Testis (tissue), 3 donors: ENCODE results near the gene KDM1B. TPM values are rescaled to one million over a fixed set of nuclear protein-coding genes. Genes with fewer than 3 reads are reported as not detected.
"Not testable (repeated sequence)": the region's sequence is repeated elsewhere in the genome, so short reads cannot be mapped to it uniquely, and the experiment has no call there.

Experiments used
- DNase-seq: peaks from one replicate; pipeline ENCODE4 v3.0.0-alpha.2; 2019
- H3K27ac ChIP-seq, 2 donors: fragments of 200-600 bp; sonication (generic); one replicate each; pipeline ENCODE4 v1.5.1; 2019
- H3K27me3 ChIP-seq: fragments of 200-600 bp; sonication (generic); one replicate; pipeline ENCODE4 v1.5.1; 2019
- H3K36me3 ChIP-seq: fragments of 200-600 bp; sonication (generic); one replicate; pipeline ENCODE4 v1.5.1; 2017; ENCODE audit warnings: low read depth; ENCODE audit errors: missing control alignments
- H3K4me1 ChIP-seq: fragments of 200-600 bp; sonication (generic); one replicate; pipeline ENCODE4 v1.5.1; 2019
- H3K4me3 ChIP-seq, 2 donors: fragments of 200-600 bp; sonication (generic); one replicate each; pipeline ENCODE4 v1.5.1; 2017 to 2019
- H3K9me3 ChIP-seq: fragments of 200-600 bp; sonication (generic); one replicate; pipeline ENCODE4 v1.5.1; 2017
- POLR2A ChIP-seq: fragments of 450-650 bp; IDR thresholded peaks from one replicate; pipeline ENCODE4 v1.6.1; 2017; ENCODE audit warnings: antibody characterized with exemption, mild to moderate bottlenecking, moderate library complexity
- WGBS, 2 donors: methylation state at CpG; one replicate each; pipeline ENCODE4 v1.1.5; 2018; 5-methylcytosine and 5-hydroxymethylcytosine counted together
- intact Hi-C: fragments of 100-400 bp; cut with DNase I; formaldehyde crosslinking; loops from one replicate; pipeline ENCODE4 v1.15.1; 2023; ENCODE audit warnings: low total_unique reads
- polyA plus RNA-seq: library from polyadenylated mRNA; stranded (reverse); fragments of 350-450 nt; fragmentation: Illumina TruSeq; extraction: RNeasy Lipid Tissue Mini Kit (QIAGEN cat#74804); gene quantifications from one replicate; pipeline ENCODE4 v1.2.3, GENCODE V29; 2014; ENCODE audit warnings: low read depth, low replicate concordance; ENCODE audit not compliant: insufficient read depth
- total RNA-seq, 2 donors: library from RNA; depleted of rRNA; stranded (reverse); fragments of >200 nt; gene quantifications; one replicate each; pipeline ENCODE4 v1.2.3, GENCODE V29; 2016
- TF ChIP-seq, protein P1 (sequence below), 3 experiments: fragments of 450-650 bp in 2 of 3; fragments of 200-600 bp in 1 of 3; sonication (generic) in 1 of 3; IDR thresholded peaks; one replicate each; pipeline ENCODE4 v1.5.1; 2016 to 2019; ENCODE audit warnings: antibody characterized with exemption in 3 of 3, mild to moderate bottlenecking in 2 of 3, moderate library complexity in 1 of 3

Gene KDM1B
- total and polyA plus RNA-seq, 3 donors from 2014 or later: 32.1 to 41.1 (median 38.1) TPM

DNA sequence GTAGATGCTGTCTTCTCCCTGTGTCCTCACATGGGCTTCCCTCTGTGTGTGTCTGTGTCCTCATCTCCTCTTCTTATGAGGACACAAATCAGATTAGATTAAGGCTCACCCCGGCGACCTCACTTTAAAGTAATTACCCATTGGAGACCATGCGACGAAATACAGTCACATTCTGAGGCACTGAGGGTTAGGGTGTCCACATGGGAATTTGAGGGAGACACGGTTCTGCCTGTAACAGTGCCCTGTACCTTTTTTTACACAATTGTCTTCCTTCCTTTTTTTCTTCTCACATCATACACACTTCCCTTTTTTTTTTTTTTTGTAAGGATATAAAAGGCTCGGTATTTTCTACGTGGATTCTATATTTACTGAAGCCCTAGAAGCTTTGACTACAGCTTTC is 60.2 kb downstream of the KDM1B start:
- WGBS, 2 donors: 79 to 87% methylated on average over 7 of the region's 7 CpGs

DNA sequence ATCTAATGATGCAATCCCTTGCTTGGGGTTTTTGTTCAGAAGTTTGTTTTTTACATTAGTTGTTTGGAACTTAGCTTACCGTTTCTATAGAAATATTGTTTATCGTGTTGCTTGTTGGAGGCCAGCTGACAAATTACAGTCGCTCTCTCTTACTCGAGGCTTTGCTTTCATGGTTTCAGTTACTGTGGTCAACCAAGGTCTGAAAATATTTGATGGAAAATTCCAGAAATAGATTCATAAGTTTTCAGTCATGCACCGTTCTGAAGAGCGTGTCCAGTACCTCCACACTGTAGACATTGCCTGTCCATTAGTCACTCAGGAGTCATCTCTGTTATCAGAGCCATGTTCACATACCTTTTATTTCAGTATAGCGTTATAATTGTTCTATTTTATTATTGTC is 61.2 kb downstream of the KDM1B start:
- H3K27ac ChIP-seq: no peak overlapping the region
- intact Hi-C loops: no loop called here
- WGBS, 2 donors: 84 to 93% methylated on average over 7 of the region's 7 CpGs
- no peak for TF ChIP-seq POLR2A
- TF ChIP-seq, protein P1, sequence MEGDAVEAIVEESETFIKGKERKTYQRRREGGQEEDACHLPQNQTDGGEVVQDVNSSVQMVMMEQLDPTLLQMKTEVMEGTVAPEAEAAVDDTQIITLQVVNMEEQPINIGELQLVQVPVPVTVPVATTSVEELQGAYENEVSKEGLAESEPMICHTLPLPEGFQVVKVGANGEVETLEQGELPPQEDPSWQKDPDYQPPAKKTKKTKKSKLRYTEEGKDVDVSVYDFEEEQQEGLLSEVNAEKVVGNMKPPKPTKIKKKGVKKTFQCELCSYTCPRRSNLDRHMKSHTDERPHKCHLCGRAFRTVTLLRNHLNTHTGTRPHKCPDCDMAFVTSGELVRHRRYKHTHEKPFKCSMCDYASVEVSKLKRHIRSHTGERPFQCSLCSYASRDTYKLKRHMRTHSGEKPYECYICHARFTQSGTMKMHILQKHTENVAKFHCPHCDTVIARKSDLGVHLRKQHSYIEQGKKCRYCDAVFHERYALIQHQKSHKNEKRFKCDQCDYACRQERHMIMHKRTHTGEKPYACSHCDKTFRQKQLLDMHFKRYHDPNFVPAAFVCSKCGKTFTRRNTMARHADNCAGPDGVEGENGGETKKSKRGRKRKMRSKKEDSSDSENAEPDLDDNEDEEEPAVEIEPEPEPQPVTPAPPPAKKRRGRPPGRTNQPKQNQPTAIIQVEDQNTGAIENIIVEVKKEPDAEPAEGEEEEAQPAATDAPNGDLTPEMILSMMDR (IDR thresholded peaks at IDR 0.05): no peak
- no peaks in the 10 kb centered on the region for H3K27me3 ChIP-seq
- H3K36me3 ChIP-seq: no peaks in the 10 kb centered on the region
- no peak overlapping the region for H3K4me3 ChIP-seq
- no peak for DNase-seq
- peaks cover 3% of the 10 kb centered on the region for H3K4me1 ChIP-seq
- no peaks in the 10 kb centered on the region for H3K9me3 ChIP-seq

More for the DNA sequence above, 60.2 kb downstream of the KDM1B start:
- Histone ChIP-seq H3K9me3 (no peaks in the 10 kb centered on the region), H3K36me3 (no peaks in the 10 kb centered on the region), H3K27ac (no peak overlapping the region), H3K27me3 (no peaks in the 10 kb centered on the region), H3K4me1 (peaks cover 3% of the 10 kb centered on the region), H3K4me3 (no peak overlapping the region)
- no peak for DNase-seq
- TF ChIP-seq POLR2A: no peak
- TF ChIP-seq, protein P1 (IDR thresholded peaks at IDR 0.05): no peak
- intact Hi-C loops: no loop called here

DNA sequence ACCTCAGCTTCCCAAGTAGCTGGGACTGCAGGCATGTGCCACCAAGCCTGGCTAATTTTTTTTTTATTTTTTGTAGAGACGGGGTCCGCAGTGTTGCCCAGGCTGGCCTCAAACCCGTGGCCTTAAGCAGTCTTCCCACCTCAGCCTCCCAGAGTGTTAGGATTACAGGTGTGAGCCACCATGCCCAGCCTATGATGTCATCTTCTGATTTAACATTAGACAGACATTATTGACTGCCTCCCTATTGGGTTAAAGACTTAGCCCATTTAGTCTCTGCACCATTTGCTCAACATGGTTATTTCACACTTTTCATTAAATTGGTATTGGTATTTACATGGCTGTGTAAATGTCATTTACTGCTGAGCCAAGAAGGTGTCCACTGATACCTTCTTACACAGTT is 63.0 kb downstream of the KDM1B start:
- TF ChIP-seq, protein P1 (IDR thresholded peaks at IDR 0.05): no peak
- TF ChIP-seq POLR2A: no peak
- intact Hi-C loops: no loop called here
- no peaks in the 10 kb centered on the region for H3K36me3 ChIP-seq
- no peaks in the 10 kb centered on the region for H3K27me3 ChIP-seq
- H3K9me3 ChIP-seq: no peaks in the 10 kb centered on the region
- H3K4me3 ChIP-seq: no peak overlapping the region
- H3K4me1 ChIP-seq: peaks cover 3% of the 10 kb centered on the region
- DNase-seq: no peak
- WGBS, 2 donors: 92 to 97% methylated on average over 3 of the region's 3 CpGs
- H3K27ac ChIP-seq: no peak overlapping the region

DNA sequence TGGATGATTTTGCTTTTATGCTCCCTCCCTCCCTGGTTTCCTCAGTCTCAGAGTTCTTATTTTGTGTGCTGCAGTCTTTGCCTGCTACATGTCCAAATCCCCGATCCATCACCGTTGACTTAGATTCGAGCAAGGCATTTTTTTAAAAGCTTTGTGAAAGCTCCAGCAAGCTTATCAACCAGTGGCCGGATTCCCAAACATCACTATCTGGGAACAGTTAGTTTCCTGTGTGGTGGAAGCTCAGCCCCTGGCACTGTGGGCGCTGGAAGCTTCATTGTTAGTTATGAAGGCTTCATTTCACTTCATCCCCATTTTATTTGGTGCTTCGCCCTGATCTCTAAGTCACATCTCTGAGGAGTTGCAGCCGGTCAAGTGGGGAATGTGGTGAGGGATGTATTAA is 64.4 kb downstream of the KDM1B start:
- H3K27ac ChIP-seq: no peak overlapping the region
- no peaks in the 10 kb centered on the region for H3K27me3 ChIP-seq
- H3K4me3 ChIP-seq: no peak overlapping the region
- TF ChIP-seq, protein P1 (IDR thresholded peaks at IDR 0.05): no peak
- TF ChIP-seq POLR2A: no peak
- H3K36me3 ChIP-seq: no peaks in the 10 kb centered on the region
- intact Hi-C loops: no loop called here
- no peak for DNase-seq
- H3K4me1 ChIP-seq: peaks cover 3% of the 10 kb centered on the region
- no peaks in the 10 kb centered on the region for H3K9me3 ChIP-seq
- 29 to 43% methylated on average over 7 of the region's 7 CpGs for WGBS, 2 donors

DNA sequence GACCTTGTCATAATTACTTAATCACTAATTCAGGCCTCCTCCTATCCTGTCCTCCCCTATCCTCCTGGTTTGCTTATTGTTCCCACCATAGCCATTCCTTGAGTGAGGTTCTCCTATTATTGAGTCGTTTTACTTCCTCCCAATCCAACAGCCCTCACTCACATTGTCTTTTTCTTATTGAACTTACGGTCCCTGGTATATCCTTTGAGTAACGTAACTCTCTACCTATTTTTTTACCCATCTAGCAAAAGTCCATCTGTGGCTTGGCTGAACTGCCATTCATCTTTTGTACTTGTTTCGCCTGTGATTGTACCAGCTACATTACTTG is 66.0 kb downstream of the KDM1B start:
- DNase-seq: no peak
- TF ChIP-seq, protein P1 (IDR thresholded peaks at IDR 0.05): no peak
- TF ChIP-seq POLR2A: no peak
- H3K36me3 ChIP-seq: no peaks in the 10 kb centered on the region
- WGBS, 2 donors: 90 to 94% methylated on average over 4 of the region's 4 CpGs
- no peaks in the 10 kb centered on the region for H3K27me3 ChIP-seq
- no peak overlapping the region for H3K27ac ChIP-seq
- intact Hi-C loops: no loop called here
- H3K4me3 ChIP-seq: no peak overlapping the region
- peaks cover 3% of the 10 kb centered on the region for H3K4me1 ChIP-seq
- no peaks in the 10 kb centered on the region for H3K9me3 ChIP-seq

DNA sequence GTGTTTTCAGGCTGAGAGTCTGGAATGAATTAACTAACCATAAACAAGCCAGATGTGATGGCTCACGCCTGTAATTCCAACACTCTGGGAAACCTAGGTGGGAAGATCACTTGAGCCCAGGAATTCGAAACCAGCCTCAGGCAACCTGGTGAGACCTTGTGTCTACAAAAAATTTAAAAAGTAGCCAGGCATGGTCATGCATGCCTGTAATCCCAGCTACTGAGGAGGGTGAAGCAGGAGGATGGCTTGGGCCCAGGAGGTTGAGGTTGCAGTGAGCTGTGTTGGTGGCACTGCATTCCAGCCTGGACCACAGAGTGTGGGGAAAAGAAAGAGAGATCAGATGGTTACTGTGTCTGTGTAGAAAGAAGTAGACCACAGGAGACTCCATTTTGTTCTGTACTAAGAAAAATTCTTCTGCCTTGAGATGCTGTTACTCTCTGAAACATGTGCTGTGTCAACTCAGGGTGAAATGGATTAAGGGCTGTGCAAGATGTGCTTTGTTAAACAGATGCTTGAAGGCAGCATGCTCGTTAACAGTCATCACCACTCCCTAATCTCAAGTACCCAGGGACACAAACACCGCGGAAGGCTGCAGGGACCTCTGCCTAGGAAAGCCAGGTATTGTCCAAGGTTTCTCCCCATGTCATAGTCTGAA is 71.4 kb downstream of the KDM1B start:
- H3K36me3 ChIP-seq, intact Hi-C loops, H3K4me3 ChIP-seq, H3K27ac ChIP-seq, H3K27me3 ChIP-seq, DNase-seq, H3K4me1 ChIP-seq, H3K9me3 ChIP-seq: not testable (repeated sequence)
- 84 to 89% methylated on average over 5 of the region's 5 CpGs for WGBS, 2 donors

DNA sequence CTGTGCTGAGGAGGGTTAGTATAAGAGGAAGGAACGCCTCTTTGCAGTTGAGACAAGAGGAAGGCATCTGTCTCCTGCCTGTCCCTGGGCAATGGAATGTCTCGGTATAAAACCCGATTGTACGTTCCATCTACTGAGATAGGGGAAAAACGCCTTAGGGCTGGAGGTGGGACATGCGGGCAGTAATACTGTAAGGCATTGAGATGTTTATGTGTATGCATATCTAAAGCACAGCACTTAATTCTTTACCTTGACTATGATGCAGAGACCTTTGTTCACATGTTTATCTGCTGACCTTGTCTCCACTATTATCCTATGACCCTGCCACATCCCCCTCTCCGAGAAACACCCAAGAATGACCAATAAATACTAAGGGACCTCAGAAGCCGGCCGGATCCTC is 71.9 kb downstream of the KDM1B start:
- DNase-seq, H3K27me3 ChIP-seq, intact Hi-C loops, H3K36me3 ChIP-seq, H3K9me3 ChIP-seq, H3K4me1 ChIP-seq, H3K4me3 ChIP-seq, H3K27ac ChIP-seq: not testable (repeated sequence)
- 91 to 93% methylated on average over 9 of the region's 9 CpGs for WGBS, 2 donors
